HG03060 (cell line): ENCODE measurements around the gene SBF2.
A peak's percentile ranks its signal among the peaks of the same experiment; 100 is the strongest.

Source experiments
- ATAC-seq: cut with Tn5 transposase; IDR thresholded peaks from one replicate; pipeline ENCODE4 v1.9.1; 2021; ENCODE audit warnings: low read depth, moderate number of reproducible peaks; ENCODE audit not compliant: unreplicated experiment

SBF2 gene

DNA sequence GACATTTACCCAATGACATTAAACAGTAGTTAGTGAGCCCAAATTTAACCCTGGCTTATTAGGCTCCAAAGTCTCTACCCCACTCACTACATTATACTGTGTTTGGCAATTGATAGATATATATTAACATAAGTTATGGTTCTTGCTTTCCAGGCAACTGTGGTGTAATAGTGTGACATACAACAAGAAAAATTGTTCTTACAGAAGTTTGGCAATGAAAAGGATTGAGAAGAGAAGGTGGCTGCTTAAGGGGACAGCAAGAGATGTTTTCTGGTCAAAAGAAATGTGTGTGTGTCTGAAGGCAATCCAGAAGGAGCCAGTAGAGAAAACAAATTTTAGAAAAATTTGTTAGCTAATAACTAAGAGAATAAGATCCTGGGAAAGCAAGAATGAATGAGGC, 497.8 kb downstream of the SBF2 start:
- no peak for ATAC-seq

GRCh38 chr11:9790703-9791102, 503.3 kb downstream of the SBF2 start:
- no peak for ATAC-seq

GRCh38 chr11:9789910-9790309, 504.1 kb downstream of the SBF2 start:
- no peak for ATAC-seq

- no peak for ATAC-seq
These were observed 506.0 kb downstream of the SBF2 start for GRCh38 chr11:9787981-9788521.

GRCh38 chr11:9787260-9787659, 506.8 kb downstream of the SBF2 start:
- ATAC-seq, result peak; percentile 32

DNA sequence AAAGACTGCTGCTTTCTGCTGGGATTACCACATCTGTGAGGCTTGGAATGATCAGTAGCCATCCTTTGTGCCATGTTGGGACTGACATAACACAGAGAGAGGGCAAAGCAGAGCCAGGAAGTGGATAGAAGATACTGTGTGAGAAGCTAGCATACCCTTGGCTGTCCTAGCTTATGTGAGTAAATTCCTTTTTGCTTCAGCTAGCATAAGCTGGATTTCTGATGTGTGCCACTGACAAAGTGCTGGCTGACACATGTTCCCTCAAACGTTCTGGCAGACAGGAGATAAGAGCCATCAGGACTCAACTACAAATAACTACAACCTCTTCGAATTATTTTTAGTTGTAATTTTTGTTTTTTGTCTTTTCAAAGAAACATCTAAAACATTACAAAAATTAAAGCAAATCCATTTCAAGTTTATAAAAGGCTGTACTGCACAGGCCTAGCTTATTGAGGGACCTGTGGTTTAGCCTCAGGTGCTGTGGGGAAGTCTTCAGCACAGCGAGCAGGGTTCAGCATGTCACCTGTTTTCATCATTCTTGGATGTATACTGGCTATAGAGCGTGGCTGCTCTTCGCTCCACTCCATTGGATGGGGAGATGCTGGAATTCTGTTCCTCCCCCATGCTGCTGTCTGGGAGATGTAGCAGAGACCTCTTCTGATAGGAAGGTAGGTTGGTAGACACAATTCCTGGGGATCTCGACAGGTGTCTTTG, 509.3 kb downstream of the SBF2 start:
- ATAC-seq, result no peak

DNA sequence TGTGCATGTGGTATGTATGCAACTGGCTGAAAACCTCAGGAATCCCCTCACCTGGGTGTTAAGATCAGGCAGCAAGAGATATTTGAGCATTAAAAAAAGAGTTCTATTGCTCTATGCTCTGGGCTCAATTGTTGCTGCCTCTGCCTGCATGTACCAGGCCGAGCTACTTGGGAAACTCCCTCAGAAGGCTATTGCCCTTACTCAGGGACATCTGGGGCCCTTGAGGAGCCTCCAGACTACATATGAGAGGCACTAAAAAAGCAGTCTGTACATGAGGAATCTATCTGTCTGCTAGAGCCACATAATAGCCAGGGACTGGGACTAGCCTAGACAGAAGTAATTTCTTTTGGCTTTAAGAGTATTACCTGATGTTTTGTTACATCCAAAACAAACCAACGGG, 510.0 kb downstream of the SBF2 start:
- ATAC-seq, result no peak

GRCh38 chr11:9780929-9781328, 513.1 kb downstream of the SBF2 start:
- no peak for ATAC-seq

GRCh38 chr11:9777525-9777924, 516.5 kb downstream of the SBF2 start:
- ATAC-seq, result no peak

- ATAC-seq, result no peak
These were observed 517.0 kb downstream of the SBF2 start for GRCh38 chr11:9777066-9777465.

- ATAC-seq, result no peak
These were observed 517.8 kb downstream of the SBF2 start for GRCh38 chr11:9776203-9776602.

GRCh38 chr11:9775398-9775779, 518.6 kb downstream of the SBF2 start:
- ATAC-seq, result no peak

DNA sequence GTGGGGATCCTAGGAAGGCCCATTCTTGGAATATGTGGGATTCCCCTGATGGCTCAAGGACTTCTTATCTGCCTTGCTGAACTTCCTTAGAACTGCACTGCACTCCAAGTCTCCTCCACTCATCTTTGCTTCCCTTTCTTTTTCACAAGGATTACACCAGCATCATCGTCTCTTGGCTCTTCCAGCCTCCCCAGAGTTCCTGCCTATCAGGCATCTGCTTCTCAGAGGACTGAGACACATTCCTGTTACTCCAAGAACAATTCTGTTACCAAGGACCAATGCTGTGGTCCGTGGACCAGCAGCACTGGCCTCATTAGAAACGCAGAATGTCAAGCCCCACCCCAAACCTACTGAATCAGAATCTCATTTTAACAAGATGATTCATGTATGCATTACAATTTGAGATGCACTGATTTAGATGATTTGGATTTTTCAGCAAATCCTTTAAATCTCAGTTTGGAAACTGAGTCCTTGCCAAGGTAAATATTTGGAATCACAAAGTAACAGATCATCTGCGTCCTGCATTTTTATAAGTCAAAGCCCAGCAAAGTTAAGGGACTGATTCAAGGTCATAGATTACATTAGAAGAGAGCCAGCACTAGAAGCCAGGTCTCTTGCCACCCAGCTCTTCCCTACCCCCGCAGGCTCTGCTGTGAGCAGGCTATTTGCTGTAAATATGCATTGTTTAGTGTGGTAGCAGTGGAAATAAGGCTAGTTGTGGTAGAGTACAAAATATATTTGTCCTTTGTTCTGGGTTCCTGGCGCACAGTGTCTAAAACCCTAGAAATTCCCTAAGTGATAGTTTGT, 519.2 kb downstream of the SBF2 start:
- ATAC-seq, result no peak

GRCh38 chr11:9774109-9774508, 519.9 kb downstream of the SBF2 start:
- ATAC-seq, result no peak

GRCh38 chr11:9773524-9773923, 520.5 kb downstream of the SBF2 start:
- ATAC-seq, result no peak

DNA sequence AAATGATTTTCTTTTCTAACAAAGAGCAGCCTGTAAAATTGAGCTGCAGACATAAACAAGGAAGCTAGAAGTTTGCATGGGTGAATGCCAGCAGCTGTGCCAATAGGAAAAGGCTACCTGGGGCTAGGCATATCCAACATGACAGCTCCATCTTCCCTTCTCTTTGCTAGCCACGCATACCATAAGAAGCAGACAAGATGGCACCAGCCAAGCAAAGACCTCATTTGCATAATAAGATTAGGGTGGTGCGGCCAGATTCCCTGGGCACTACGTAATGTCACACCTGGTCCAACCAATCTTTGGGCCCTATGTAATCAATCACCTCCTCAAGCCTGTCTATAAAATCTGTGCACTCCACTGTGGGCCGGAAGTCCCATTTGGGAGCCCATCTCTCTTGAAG, 521.8 kb downstream of the SBF2 start:
- no peak for ATAC-seq

DNA sequence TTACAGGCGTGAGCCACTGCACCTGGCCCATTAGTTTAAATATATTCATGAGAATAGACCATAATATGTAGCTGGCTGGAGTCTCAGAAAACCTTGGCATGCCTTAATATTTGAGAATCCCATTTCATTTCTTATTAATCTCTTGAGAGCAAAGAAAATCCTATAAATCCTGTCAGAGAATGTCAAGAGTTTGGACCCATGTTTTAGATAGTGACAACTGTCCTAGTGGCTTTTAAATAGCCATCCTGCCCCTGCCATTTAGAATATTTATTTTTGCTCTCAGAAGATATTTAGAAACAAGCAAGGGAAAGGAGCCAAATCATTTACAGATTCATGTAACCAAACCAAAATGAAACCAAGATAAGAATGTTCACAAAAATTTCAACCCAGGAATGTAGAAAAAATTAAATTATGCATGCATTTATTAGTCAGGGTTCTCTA, 522.9 kb downstream of the SBF2 start:
- no peak for ATAC-seq

DNA sequence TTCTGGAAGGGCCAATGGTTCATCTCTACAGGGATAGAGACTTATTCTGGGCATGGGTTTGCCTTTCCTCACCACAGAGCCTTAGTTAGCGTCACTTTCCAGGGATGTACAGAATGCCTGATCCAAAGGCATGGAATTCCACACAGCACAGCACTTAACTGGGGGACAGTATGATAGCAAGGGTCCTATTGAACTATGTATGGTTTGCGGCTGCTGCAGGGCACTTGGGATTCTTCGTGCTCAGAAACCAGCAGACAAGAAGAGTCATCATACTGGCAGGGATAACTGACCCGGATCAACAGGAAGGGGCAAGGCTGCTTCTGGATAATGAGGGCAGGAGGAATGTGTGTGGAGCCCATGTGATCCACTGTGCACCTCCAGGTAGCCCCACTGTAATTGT, 524.4 kb downstream of the SBF2 start:
- ATAC-seq, result no peak

- no peak for ATAC-seq
These were observed 528.5 kb downstream of the SBF2 start for GRCh38 chr11:9765320-9766101.

- no peak for ATAC-seq
These were observed 530.7 kb downstream of the SBF2 start for GRCh38 chr11:9763301-9763700.

DNA sequence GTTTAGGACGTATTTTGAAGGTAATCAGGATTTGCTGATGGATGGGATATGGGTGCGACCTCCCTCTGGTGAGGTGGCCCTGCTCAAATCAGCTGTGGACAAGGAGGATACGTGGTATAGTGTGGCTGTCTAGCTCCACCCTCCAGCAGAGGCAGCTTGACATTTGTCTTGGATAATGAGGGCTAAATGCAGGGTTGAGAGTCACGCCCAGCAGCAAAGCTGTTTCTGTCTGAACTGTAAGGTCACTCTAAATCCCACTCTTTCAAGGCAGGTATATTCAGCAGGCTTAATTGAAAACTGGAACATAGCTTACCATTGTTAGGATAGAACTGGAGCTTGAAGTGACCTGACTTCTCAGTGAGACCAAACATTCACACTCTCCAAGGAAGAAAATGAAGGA, 531.5 kb downstream of the SBF2 start:
- no peak for ATAC-seq
